Measurements from ENCODE around the gene UBE2L6.

DNA sequence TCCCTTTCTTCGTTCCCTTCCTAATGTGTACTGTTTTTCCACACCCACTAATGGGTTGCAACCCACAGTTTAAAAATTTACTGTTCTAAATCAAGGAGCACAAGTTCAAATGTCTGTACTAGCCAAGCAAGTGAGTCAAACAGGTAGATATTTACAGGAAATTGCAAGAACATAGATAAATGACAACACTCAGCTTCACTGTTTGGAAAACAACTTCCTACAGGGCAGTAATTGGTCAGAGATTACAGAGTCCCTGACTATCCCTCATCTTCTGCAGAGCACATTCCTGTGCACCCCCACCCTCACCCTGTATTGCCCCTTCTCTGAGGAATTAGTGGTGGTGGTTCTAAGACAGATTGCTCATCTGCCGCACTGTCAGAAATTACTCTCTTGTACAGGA is 31.9 kb upstream of the UBE2L6 start:
- TF ChIP-seq, protein P1, sequence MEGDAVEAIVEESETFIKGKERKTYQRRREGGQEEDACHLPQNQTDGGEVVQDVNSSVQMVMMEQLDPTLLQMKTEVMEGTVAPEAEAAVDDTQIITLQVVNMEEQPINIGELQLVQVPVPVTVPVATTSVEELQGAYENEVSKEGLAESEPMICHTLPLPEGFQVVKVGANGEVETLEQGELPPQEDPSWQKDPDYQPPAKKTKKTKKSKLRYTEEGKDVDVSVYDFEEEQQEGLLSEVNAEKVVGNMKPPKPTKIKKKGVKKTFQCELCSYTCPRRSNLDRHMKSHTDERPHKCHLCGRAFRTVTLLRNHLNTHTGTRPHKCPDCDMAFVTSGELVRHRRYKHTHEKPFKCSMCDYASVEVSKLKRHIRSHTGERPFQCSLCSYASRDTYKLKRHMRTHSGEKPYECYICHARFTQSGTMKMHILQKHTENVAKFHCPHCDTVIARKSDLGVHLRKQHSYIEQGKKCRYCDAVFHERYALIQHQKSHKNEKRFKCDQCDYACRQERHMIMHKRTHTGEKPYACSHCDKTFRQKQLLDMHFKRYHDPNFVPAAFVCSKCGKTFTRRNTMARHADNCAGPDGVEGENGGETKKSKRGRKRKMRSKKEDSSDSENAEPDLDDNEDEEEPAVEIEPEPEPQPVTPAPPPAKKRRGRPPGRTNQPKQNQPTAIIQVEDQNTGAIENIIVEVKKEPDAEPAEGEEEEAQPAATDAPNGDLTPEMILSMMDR (IDR thresholded peaks at IDR 0.05): no peak
- TF ChIP-seq POLR2A (IDR thresholded peaks at IDR 0.05): no peak

Measured in uterus (tissue), 2 donors.